K562 (cell line): ENCODE data around the gene MTPN. TPM values are rescaled to one million over a fixed set of nuclear protein-coding genes. Genes with fewer than 3 reads are reported as not detected.
A peak's percentile ranks its signal among the peaks of the same experiment; 100 is the strongest.

ENCODE experiments used
- ATF7 ChIP-seq: fragments of 450-650 bp; IDR thresholded peaks from 2 replicates; pipeline ENCODE4 v1.7.1; 2014; ENCODE audit warnings: mild to moderate bottlenecking, moderate library complexity
- EP300 ChIP-seq: IDR thresholded peaks from 2 replicates; pipeline ENCODE4 v1.6.1; 2012; ENCODE audit warnings: low read length, improper control_type of control experiment
- ETV5 ChIP-seq: sonication (generic); formaldehyde crosslinking; IDR thresholded peaks from 2 replicates; pipeline ENCODE4 v1.4.0; 2020; ENCODE audit warnings: low read depth, mild to moderate bottlenecking, missing genetic modification reagents
- GABPA ChIP-seq: fragments of 200-800 bp; sonication (Bioruptor generic); conservative IDR thresholded peaks from 2 replicates; pipeline ENCODE4 v1.6.1; 2016; ENCODE audit warnings: low read depth, missing genetic modification characterization, missing compliant biosample characterization
- GATAD2A ChIP-seq: fragments of 450-650 bp; IDR thresholded peaks from 2 replicates; pipeline ENCODE4 v1.6.1; 2017
- HDAC2 ChIP-seq: fragments of 450-650 bp; IDR thresholded peaks from 2 replicates; pipeline ENCODE4 v1.6.1; 2016; ENCODE audit warnings: mild to moderate bottlenecking
- JUND ChIP-seq, 2 experiments: IDR thresholded peaks; 2 replicates in 1 of 2; 3 replicates in 1 of 2; pipeline ENCODE4 v1.6.1; 2011; ENCODE audit warnings: borderline replicate concordance in 2 of 2, low read depth in 2 of 2, low read length in 2 of 2, improper control_type of control experiment in 1 of 2, missing biosample characterization in 1 of 2, missing genetic modification characterization in 1 of 2, missing genetic modification reagents in 1 of 2
- KDM1A ChIP-seq, 2 experiments: fragments of 450-650 bp; IDR thresholded peaks; 2 replicates each; pipeline ENCODE4 v1.6.1; 2016; ENCODE audit warnings: mild to moderate bottlenecking in 2 of 2
- LEF1 ChIP-seq: fragments of 450-650 bp; IDR thresholded peaks from 2 replicates; pipeline ENCODE4 v1.6.1; 2016; ENCODE audit warnings: mild to moderate bottlenecking
- MEIS2 ChIP-seq: fragments of 450-650 bp; IDR thresholded peaks from 2 replicates; pipeline ENCODE4 v1.6.1; 2014; ENCODE audit warnings: mild to moderate bottlenecking; ENCODE audit not compliant: partially characterized antibody
- MTA1 ChIP-seq: fragments of 450-650 bp; IDR thresholded peaks from 2 replicates; pipeline ENCODE4 v1.6.1; 2017; ENCODE audit warnings: borderline replicate concordance
- PPARD ChIP-seq: fragments of 250-450 bp; sonication (Bioruptor Pico); IDR thresholded peaks from 2 replicates; pipeline ENCODE4 v1.8.0; 2022; ENCODE audit warnings: inconsistent platforms, mild to moderate bottlenecking, moderate library complexity
- SMAD4 ChIP-seq: fragments of 250-450 bp; sonication (Bioruptor Pico); conservative IDR thresholded peaks from 2 replicates; pipeline ENCODE4 v1.8.0; 2021; ENCODE audit warnings: inconsistent platforms, mild to moderate bottlenecking, moderate library complexity
- TRIM24 ChIP-seq, 2 experiments: fragments of 450-650 bp; IDR thresholded peaks; 2 replicates each; pipeline ENCODE4 v1.6.1; 2016
- TSHZ1 ChIP-seq: fragments of 250-450 bp; sonication (Bioruptor Pico); IDR thresholded peaks from 2 replicates; pipeline ENCODE4 v1.4.0; 2020; ENCODE audit warnings: mild to moderate bottlenecking, moderate library complexity
- VEZF1 ChIP-seq: fragments of 200-800 bp; sonication (Bioruptor generic); IDR thresholded peaks from 2 replicates; pipeline ENCODE4 v1.6.1; 2017; ENCODE audit warnings: missing genetic modification characterization, missing compliant biosample characterization
- ZNF384 ChIP-seq: IDR thresholded peaks from 2 replicates; pipeline ENCODE4 v1.6.1; 2012; ENCODE audit warnings: low read depth, low read length, improper control_type of control experiment
- ZNF395 ChIP-seq: fragments of 200-800 bp; sonication (Bioruptor generic); IDR thresholded peaks from 2 replicates; pipeline ENCODE4 v1.6.1; 2017; ENCODE audit warnings: missing genetic modification characterization, missing compliant biosample characterization
- ZNF592 ChIP-seq: fragments of 450-650 bp; IDR thresholded peaks from 2 replicates; pipeline ENCODE4 v1.6.1; 2017; ENCODE audit warnings: antibody characterized with exemption, mild to moderate bottlenecking
- polyA plus RNA-seq, 8 experiments: library from polyadenylated mRNA; depleted of rRNA in 4 of 8; stranded (reverse) in 5 of 8; unstranded in 3 of 8; fragments of >200 nt; fragmentation: Nextera tagmentation in 2 of 8; fragmentation: Illumina TruSeq in 1 of 8; extraction: Ambion mirVana in 2 of 8; extraction: Trizol in 1 of 8; gene quantifications; 2 replicates each; pipeline versions ENCODE4 v1.2.1 to v1.2.3, GENCODE V29; 2011 to 2014; ENCODE audit warnings: inconsistent platforms in 1 of 8, missing spikeins in 1 of 8
- total RNA-seq, 7 experiments: library from RNA; depleted of rRNA in 6 of 7; stranded (reverse); fragments of >200 nt in 6 of 7; fragmentation: Illumina TruSeq in 2 of 7; extraction: Trizol in 2 of 7; gene quantifications; 2 replicates each; pipeline versions ENCODE4 v1.2.1 to v1.2.3, GENCODE V29; 2011 to 2021; ENCODE audit warnings: low replicate concordance in 1 of 7

Gene MTPN
- total and polyA plus RNA-seq, 9 of the 15 experiments (the other 6 are each of a cell fraction or from before 2014, with no cell fraction given), result 68.5 to 261 (median 156) TPM

GRCh38 chr7:135929722-135930141 lies 47.4 kb downstream of the MTPN start (continued):
- TF ChIP-seq ZNF592 (peak; percentile 48; the same call in 1 of the 2 replicates), GATAD2A (peak; percentile 86), ETV5 (CRISPR knock-in tag) (peak; percentile 98), EP300 (peak; percentile 92), HDAC2 (peak; percentile 97), JUND (IDR thresholded peaks at IDR 0.05; ENCODE audit: borderline replicate concordance, low read depth, low read length) (peak; percentile 89), JUND (tag; IDR thresholded peaks at IDR 0.05; ENCODE audit: borderline replicate concordance, low read depth, low read length) (peak; percentile 91; the same call in 1 of the 3 replicates), LEF1 (peak; percentile 99), ZNF384 (peak; percentile 23; the same call in 1 of the 2 replicates), ATF7 (peak; percentile 66), KDM1A (IDR thresholded peaks at IDR 0.05) (peak; percentile 99), MEIS2 (peak; percentile 100), TSHZ1 (CRISPR knock-in tag) (0 out of 2 replicates have a peak, but pooled peaks have one; percentile 52), GABPA (tag) (peak; percentile 64), PPARD (no peak), MTA1 (0 out of 2 replicates have a peak, but pooled peaks have one; percentile 17), VEZF1 (peak; percentile 49), SMAD4 (CRISPR knock-in tag) (peak; percentile 95), TRIM24 (IDR thresholded peaks at IDR 0.05) (peak; percentile 62 to 81), ZNF395 (CRISPR knock-in tag) (peak; percentile 79; the same call in 1 of the 2 replicates)
